Endothelial cell of umbilical vein (primary cell): ENCODE results near the gene TM9SF2.

ENCODE experiments used
- CTCF ChIP-seq, 2 donors: IDR thresholded peaks; 1 replicate in 1 of 2; 2 replicates in 1 of 2; pipeline ENCODE4 v1.5.1; 2011; ENCODE audit warnings: low read length in 2 of 2, mild to moderate bottlenecking in 2 of 2, moderate library complexity in 2 of 2, control low read depth in 1 of 2, inconsistent platforms in 1 of 2, low read depth in 1 of 2; ENCODE audit not compliant: insufficient read depth in 1 of 2; ENCODE audit errors: extremely low read depth in 1 of 2
- GATA2 ChIP-seq: IDR thresholded peaks from 2 replicates; pipeline ENCODE4 v1.7.0; 2011; ENCODE audit warnings: low read depth, mild to moderate bottlenecking, moderate library complexity, mixed read lengths, low read length; ENCODE audit not compliant: insufficient read length, insufficient read depth
- POLR2A ChIP-seq: IDR thresholded peaks from 2 replicates; pipeline ENCODE4 v1.6.1; 2012; ENCODE audit warnings: low read depth, mild to moderate bottlenecking, control low read depth, low read length

GRCh38 chr13:99553033-99553432 is 51.8 kb downstream of the TM9SF2 start:
- TF ChIP-seq CTCF (IDR thresholded peaks at IDR 0.05; ENCODE audit: extremely low read depth in 1 of 2, insufficient read depth in 1 of 2, low read depth in 1 of 2, low read length in 2 of 2) (no peak), POLR2A (no peak), GATA2 (no peak)
